NCI-H2196 treated with DMSO at 0.1 percent for 48 hours (cell line): ENCODE measurements around the gene PRPF6.
A peak's percentile ranks its signal among the peaks of the same experiment; 100 is the strongest.

ENCODE experiments used
- DNase-seq: peaks from one replicate; lab custom pipeline; 2025; ENCODE audit not compliant: unreplicated experiment; lab: John Stamatoyannopoulos, UW

The PRPF6 gene, protein sequence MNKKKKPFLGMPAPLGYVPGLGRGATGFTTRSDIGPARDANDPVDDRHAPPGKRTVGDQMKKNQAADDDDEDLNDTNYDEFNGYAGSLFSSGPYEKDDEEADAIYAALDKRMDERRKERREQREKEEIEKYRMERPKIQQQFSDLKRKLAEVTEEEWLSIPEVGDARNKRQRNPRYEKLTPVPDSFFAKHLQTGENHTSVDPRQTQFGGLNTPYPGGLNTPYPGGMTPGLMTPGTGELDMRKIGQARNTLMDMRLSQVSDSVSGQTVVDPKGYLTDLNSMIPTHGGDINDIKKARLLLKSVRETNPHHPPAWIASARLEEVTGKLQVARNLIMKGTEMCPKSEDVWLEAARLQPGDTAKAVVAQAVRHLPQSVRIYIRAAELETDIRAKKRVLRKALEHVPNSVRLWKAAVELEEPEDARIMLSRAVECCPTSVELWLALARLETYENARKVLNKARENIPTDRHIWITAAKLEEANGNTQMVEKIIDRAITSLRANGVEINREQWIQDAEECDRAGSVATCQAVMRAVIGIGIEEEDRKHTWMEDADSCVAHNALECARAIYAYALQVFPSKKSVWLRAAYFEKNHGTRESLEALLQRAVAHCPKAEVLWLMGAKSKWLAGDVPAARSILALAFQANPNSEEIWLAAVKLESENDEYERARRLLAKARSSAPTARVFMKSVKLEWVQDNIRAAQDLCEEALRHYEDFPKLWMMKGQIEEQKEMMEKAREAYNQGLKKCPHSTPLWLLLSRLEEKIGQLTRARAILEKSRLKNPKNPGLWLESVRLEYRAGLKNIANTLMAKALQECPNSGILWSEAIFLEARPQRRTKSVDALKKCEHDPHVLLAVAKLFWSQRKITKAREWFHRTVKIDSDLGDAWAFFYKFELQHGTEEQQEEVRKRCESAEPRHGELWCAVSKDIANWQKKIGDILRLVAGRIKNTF

DNA sequence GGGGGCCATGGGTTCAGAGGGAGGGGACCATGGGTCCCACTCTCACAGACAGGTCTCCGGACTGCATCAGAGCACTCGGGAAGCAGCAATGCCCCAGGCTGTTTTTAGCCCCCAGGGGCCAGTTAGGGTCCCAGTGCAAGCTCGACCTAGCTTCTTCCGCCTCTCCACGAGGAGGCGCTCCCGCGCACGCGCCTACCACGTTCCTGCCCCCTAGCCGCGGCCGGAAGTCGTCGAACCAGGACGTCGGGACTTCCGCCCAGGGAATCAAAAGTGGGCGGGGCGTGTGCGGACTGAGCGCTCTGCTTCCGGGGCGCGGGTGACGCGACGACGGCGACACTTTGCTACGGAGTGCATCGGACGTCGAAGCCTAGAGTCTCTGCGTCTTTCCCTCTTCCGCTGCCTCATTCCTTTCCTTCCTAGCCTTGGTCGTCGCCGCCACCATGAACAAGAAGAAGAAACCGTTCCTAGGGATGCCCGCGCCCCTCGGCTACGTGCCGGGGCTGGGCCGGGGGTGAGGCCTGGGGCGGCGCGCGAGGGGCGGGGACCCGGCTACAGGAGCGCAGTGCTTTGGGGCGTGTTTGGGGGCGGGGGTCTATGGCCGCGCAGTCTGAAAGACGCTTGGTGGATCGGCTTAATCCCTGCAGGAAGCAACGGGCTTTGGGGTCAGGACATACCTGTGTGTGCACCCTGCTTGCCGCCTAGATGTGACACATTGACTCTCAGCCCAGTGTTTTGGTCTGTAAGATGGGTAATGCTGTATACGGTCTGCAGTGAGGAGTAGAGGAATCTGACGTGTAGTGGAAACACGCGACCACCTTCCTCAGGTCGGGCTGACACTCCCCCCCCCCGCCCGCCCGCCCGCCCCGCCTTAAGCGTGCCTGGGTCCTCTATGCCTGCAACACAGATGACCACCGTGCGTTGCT, at the start of gene PRPF6:
Gene PRPF6, plus strand, starts transcription at position 327 of the 923 bp plus-strand sequence. Its CDS starts 114 bp downstream, at position 441.
- peak; percentile 95 for DNase-seq

DNA sequence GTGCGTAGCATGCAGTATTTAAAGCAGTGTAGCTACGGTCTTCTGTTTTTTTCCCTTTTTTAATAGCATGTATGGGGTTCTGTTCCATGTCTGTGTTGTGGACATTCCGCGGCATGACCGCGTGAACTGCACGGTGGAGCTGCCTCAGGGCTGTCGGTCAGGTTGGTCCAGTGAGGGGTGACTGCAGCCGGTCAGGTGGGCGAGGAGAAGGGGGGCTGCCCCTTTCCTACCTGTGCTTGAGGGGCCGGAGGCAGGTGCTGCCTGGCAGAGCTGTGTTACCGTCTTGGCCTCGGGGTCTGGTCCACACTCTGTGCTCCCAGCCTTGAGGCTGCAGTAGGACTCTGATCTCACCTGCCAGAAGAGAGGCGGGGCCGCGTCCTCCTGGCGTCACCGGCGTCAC, 49.2 kb upstream of the PRPF6 start:
- no peak for DNase-seq

DNA sequence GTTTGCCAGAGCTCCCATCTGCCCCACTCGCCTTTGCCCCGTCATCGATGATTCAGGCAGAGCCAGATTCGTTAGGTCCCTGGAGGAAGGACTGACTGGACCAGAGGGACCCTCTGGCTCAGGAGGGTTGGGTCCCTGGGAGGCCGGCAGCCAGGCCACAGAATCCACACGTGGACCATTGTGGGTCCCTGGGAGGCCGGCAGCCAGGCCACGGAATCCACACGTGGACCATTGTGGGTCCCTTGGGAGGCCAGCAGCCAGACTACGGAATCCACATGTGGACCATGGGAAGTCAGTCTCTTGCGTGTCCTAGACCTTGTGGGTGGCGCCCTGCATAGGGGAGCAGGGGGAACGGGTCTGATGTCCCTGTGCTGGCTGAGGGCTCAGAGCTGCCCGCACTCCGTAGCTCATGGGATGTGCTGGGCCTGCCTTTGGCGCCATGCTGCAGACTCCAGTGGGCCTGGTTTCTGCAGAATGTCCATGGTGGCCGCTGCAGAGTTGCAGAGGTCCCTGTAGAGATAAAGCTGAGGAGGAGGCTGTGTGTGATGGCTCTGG, 48.2 kb upstream of the PRPF6 start:
- DNase-seq = no peak

DNA sequence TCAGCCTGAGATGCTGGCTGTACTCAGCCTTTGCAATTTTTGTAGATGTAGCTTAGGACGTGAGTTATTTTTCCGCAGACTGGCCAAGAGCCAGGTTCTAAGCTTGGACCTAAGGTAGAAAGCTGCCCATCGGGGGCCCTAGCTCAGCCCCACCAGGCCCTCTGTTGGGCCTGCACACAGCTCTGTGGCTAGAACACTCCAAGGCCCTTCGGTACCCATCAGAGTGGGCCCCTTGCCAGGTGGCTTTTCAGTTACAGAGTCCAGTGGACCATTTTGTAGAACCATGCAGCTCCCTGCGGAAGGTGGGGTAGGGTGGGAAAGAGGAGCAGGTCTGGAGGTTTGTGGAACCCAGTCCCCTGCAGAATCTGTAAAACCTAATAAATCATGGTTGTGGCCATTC, 47.3 kb upstream of the PRPF6 start:
- no peak for DNase-seq

DNA sequence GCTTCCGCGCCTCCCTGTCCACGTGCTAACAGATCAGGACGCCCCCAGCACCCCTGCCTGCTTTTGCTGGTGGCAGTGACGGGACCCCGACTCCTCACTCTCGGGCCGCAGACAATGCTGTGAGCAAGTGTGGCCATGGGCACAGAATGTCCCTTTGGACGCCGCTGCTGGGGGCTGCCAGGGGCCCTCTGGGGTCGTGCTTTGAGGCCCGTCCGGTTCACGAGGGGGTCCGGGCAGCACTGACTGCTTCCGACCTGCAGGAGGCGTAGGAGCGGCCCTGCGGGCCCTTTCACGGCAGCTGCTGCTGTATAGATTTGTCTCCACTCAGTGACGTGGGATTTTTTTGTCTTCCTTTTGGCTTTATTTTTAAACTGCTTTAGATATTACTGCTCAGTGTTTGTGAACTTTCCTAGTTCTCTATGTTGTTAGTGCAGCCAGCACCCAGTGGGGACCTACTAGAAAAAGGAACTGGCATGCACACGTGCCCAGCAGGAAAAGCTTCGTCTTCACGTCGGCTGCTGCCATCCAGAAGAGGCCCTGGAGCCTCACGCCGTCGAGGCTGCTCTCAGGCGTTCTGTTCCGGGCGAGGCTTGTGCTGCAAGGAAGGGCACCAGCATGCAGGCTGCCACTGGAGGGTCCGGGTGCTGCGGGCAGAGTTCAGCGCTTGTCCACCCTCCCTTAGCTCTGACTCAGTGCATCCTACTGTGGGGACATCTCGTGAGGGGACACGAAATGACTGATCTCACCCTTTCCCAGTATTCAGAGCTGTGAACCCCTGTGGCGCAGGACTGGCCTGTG, 46.5 kb upstream of the PRPF6 start:
- DNase-seq = no peak

DNA sequence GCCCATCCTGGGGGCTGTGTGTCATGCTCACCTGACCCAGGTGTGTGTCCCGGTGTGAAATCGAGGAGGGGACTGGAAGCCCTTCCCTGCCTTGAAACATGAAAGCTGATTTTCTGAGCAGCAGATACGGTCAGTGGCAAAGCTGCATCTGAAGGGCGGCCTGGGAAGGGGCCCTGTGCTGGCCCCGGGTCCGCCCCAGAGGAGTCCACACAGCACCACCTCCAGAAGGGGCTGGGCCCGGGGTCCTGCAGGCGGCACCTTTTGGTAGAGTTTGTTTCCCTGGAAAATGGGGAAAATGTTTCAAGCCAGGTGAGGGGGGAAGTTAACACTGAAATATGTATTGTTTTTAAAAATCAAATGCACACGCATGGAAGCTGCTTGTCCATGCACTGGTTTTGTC, 45.5 kb upstream of the PRPF6 start:
- no peak for DNase-seq

DNA sequence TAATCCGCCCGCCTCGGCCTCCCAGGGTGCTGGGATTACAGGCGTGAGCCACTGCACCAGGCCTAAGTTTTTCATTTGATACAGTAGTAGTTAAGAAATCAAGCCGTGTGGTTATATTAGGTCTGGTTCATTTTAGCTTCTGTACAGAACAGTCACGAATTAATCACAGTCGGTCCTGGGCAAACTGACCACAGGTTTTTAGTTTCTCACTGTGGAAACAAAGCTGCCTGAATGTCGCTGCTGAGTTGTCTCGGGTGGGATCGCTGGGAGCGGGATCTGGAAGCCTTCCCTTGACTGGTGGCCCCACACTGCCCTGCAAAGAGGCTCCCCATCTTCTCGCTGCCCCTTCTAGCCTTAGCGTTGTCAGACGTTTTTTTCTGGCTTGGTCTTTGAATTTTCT, 43.3 kb upstream of the PRPF6 start:
- DNase-seq = no peak

DNA sequence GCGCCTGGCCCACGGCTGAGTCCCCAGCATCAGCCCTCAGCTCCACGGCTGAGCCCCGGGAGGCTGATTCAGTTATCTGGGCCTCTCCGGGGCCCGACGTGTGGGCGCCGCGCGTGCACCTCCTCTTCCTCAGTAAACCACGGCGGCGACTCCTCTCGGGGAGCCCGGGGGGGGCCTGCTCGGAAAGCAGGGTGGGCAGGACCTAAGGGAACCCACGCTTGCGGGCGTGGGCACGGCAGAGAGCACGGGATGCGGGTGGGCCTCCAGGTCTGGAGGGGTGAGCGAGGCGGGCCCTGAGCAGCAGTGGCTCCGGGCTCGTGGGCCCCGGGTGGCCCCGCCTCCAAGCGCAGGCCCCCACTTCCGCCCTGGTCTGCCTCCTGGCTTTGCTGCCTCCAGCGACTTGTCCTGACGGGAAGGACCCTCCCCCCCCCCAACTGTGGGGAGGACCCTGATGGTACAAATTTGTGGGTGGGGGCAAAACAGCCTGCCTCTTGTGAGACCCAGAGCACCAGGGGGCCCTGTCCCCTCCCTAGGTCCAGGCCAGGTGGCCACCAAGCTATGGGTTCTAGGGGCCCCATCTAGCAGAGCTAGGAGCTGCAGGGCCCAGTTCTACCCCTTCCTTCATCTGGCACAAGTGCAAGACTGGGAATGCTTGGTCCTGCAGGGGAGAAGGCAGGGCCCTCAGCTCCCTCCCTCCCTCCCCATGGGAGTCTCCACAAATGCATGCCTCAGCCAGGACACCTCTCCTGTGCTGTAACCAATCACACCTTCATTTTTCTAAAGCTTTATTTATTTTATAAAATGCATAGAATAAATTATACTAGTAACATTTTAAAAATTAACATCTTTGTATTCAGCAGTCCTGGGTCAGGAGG, 41.6 kb upstream of the PRPF6 start:
- no peak for DNase-seq

DNA sequence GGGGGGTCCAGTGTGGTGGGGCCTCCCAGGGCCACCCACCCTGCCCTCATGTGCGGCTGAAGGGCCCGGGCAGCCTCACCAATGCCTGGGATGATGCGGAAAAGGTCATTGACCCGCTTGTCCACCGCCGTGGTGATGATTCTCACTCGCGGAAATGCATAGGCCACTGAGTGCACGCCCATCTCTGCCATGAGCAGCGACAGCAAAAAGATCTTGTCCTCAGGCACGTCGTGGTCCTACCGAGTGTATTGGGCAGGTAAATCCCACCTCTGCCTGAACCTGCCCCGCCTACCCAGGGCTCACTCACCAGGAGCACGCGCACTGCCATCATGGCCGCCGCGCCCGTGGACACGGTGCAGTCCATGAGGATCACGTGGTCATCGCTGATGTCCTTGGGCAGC, 40.9 kb upstream of the PRPF6 start:
- DNase-seq = no peak

DNA sequence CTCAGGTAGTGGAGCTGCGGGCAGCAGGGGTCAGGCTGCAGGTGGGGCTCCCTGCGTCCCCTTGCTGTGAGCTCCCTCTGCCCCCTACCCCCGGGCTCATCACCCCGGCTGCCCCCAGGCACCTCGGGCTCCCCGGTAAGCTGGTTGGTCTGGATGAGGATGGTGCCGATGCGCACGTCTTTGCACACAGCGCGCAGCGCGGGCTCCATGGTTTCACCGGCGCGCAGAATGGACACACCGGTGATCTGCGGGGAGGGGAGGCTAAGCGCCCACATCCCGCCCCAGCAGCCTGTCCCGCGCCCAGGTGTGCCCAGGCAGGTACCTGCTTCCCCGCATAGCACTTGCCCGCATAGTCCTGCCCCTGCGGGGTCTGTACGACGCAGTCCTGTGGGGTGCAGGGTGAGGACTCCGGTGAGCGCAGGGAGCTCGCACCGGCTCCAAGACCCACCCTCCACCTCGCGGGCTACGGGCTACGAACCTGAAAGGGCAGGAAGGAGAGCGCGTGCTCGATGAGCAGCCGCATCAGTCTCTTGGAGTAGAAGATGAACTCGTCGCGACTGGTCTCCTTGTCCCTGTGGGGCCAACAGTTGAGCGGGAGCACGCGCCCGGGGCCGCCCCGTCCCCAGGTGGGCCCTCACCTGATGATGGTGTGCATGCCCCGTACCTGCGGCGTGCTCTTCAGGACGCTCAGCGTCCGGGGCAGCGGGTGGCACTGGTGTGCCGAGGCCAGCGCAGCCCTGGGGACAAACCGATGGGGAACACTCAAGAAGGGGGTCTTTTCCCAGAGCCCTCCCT, 40.3 kb upstream of the PRPF6 start:
- DNase-seq = no peak

DNA sequence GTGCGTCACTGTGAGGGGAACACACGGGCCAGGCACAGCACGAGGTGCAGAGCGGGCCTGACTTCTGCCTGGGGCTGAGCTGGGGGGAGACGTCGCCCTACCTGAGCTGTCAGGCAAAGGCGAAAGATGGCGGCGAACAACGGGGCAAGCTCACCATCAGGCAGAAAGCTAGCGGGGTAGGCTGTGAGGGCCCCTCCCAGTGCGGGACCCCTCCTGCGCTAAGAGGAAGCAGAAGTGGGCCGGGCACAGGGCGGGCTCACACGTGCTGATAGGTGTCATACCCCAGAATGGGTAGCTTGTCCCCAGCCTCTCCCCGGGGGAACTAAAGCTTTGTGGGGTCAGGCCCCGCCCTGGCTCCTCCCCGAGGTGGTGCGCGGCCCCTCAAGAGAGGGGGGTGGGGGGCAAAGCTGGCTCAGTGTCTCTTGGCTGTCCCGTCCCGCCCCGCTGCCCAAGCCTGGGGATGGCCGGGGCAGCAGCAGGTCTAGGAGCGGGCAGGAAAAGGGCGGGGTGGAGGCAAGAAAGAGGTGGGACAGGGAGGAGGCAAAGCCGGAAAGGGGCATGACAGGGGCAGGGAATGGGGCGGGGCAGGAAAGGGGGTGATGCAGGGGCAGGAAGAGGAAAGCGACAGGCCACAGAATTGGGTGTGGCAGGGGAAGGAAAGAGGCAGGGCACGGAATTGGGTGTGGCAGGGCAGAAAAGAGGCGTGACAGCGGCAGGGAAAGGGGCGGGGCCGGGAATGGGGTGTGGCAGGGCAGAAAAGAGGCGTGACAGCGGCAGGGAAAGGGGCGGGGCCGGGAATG, 39.5 kb upstream of the PRPF6 start:
- DNase-seq = no peak

DNA sequence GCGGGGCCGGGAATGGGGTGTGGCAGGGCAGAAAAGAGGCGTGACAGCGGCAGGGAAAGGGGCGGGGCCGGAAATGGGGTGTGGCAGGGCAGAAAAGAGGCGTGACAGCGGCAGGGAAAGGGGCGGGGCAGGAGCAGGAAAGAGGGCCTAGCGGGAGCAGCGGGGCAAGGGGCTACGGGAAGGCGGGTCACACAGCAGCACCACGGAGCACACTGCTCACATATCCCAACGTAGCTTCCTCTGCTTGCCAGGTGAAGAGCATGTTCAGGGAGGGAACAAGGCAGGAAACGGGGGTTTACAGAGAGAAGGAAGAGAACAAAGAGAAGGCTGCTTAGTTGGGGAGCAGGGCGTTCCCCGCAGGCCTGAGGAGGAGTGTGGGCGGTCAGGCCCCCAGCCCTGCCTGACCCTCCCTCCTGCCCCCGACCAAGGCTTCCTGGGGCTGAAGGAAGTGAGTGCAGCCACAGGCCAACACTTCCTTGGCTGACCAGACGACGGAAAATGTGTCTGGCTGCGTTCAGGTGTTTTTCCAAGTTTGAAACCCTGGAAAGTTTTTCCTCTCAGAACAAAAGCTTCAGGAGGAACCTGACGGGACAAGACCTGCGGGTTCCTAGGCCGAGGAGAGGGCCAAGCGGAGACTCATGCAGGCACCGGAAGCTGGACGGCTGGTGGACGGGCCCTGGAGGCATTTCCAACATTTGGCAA, 38.5 kb upstream of the PRPF6 start:
- no peak for DNase-seq

DNA sequence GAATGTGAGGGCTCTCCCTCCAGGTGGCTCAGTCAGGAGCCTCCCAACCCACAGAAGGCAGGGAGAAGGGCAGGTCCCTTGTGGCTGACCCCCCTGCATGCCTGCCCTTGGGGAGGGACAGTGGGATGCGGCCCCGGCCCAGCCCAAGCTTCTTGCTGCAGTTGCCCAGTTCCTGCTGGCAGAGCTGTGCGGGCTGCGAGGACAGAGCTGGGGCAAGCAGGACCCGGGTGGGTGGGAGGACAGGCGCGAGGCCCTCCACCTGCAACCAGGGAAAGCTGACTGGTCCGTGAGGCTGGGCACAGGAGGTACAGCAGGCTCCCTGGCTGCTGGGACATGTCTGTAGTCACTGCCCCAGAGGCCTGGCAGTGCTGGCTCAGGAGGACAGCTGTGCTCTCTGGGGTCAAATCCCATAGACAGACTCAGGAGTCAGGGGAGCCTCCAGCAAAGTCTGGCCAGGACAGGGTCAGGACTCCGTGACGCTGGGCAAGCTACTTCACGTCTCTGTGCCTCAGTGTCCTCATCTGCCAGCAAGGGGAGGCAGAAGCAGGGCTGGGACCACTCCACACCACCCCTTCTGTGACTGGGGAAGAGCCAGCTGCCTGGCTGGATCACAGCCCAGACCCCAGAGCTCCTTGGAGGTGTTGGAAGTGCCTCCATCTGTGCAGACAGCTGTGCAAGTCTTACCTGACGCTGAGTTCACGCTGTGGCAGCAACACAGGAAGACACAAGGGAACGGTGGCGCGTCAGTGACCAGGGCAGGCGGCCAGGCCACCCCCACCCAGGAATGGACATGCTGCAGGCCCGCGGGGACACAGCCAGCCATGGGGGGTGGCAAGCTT, 37.7 kb upstream of the PRPF6 start:
- DNase-seq = no peak

DNA sequence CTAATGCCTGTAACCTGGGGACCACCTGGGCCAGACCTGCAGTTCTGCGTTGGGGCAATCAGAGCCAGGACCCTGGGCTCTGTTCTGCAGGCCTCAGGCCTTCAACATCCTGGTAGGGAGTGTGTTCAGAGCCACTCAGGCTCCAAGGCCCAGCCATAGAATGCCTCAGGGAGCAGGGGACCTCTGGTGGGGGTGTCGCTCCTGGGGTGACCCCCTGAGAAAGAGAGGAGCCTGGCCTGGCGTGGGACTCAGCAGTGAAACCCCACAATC, 37.2 kb upstream of the PRPF6 start:
- no peak for DNase-seq

DNA sequence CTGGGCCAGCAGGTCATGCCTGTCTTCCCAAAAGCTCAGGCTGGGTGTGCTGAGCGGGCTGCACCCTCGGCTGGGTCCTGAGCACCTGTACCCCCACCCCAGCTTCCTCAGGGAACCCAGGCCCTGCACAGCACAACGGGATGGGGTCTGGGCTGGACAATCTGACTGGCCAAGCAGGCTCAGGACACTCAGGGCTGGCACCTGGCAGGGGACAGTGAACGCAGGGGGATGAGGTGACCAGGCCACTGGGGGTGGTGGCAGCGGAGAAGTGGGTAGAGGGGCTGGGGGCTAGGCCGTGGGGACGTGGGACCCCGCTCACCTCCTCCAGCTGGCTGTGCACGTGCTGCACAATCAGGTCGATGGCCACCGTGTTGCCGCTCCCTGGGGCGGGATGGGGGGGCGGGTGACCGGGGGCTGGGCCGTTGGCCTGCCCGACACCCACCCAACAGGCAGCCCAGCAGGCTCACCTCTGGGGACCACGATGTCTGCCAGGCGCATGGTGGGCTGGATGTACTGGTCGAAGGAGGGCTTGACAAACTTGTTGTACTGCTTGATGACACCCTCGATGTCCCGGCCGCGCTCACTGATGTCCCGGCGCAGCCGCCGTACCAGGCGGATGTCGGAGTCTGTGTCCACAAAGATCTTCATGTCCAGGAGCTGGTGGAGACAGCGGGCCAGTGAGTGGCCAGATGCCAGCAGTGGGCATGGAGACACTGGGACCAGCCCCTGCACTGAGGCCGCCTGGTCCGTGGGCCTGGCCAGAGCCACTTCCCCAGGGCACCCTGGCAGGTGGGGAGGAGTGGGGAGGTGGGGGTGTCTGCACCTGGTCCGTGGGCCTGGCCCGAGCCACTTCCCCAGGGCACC, 36.6 kb upstream of the PRPF6 start:
- DNase-seq = no peak
